Colon (tissue), 2 donors: ENCODE results near the gene C22orf23.

ENCODE experiments used
- FAIRE-seq: peaks from 2 replicates; lab custom pipeline; 2012; peaks lifted over from hg19 to GRCh38; lab: Jason Lieb, UNC
- donor health status: control.
- donor health status: control.

The C22orf23 gene

GRCh38 chr22:37953437-37954179, at the start of gene C22orf23, which contains the start of gene POLR2F:
C22orf23 (minus strand) TSS chr22:37953601; CDS start chr22:37953149, 452 bp downstream.
POLR2F (plus strand) TSS chr22:37953699; CDS start chr22:37953788, 89 bp downstream.
- no peak for FAIRE-seq

GRCh38 chr22:37999640-38000272, 46.4 kb upstream of the C22orf23 start:
- FAIRE-seq = no peak

GRCh38 chr22:37999236-37999635, 45.8 kb upstream of the C22orf23 start:
- no peak for FAIRE-seq

GRCh38 chr22:37998543-37998942, 45.1 kb upstream of the C22orf23 start:
- no peak for FAIRE-seq

GRCh38 chr22:37996515-37997246, 43.3 kb upstream of the C22orf23 start:
- FAIRE-seq = no peak

- FAIRE-seq = no peak
Measured at GRCh38 chr22:37996079-37996478, 42.7 kb upstream of the C22orf23 start.

GRCh38 chr22:37995460-37995859, 42.1 kb upstream of the C22orf23 start:
- FAIRE-seq = no peak

GRCh38 chr22:37994982-37995381, 41.6 kb upstream of the C22orf23 start:
- FAIRE-seq = no peak

GRCh38 chr22:37994049-37994448, 40.6 kb upstream of the C22orf23 start:
- no peak for FAIRE-seq

GRCh38 chr22:37991731-37992442, 38.5 kb upstream of the C22orf23 start:
- no peak for FAIRE-seq

GRCh38 chr22:37990862-37991261, 37.5 kb upstream of the C22orf23 start:
- no peak for FAIRE-seq

GRCh38 chr22:37990301-37990700, 36.9 kb upstream of the C22orf23 start:
- FAIRE-seq = no peak

- FAIRE-seq = no peak
Measured at GRCh38 chr22:37989146-37990045, 36.0 kb upstream of the C22orf23 start.

GRCh38 chr22:37986371-37986770, 33.0 kb upstream of the C22orf23 start:
- FAIRE-seq = no peak

- no peak for FAIRE-seq
Measured at GRCh38 chr22:37985751-37986281, 32.4 kb upstream of the C22orf23 start.

- no peak for FAIRE-seq
Measured at GRCh38 chr22:37985050-37985585, 31.7 kb upstream of the C22orf23 start.

GRCh38 chr22:37983860-37984791, 30.7 kb upstream of the C22orf23 start, which contains the start of gene SOX10:
SOX10 (minus strand) TSS chr22:37984555; CDS start chr22:37983784, 771 bp downstream.
- FAIRE-seq = no peak

- FAIRE-seq = no peak
Measured at GRCh38 chr22:37982938-37983859, 29.8 kb upstream of the C22orf23 start.
